Trophoblast cell (in vitro differentiated cells and primary cell): Measurements from ENCODE around the gene RECQL5.

Source experiments
- DNase-seq, 2 donors: peaks; one replicate each; pipeline ENCODE4 v3.0.0-alpha.2; 2016
- H2AFZ ChIP-seq: 2 replicates; pipeline ENCODE4 v1.6.1; 2013; ENCODE audit warnings: low read length, moderate library complexity, mild to moderate bottlenecking; ENCODE audit not compliant: insufficient read depth, poor library complexity
- H2AK5ac ChIP-seq: 2 replicates; pipeline ENCODE4 v1.6.1; 2013; ENCODE audit warnings: mild to moderate bottlenecking, low read length
- H2BK120ac ChIP-seq: 2 replicates; pipeline ENCODE4 v1.6.1; 2013; ENCODE audit warnings: low read length, mild to moderate bottlenecking, moderate library complexity; ENCODE audit not compliant: insufficient read depth, poor library complexity
- H2BK12ac ChIP-seq: 2 replicates; pipeline ENCODE4 v1.6.1; 2013; ENCODE audit warnings: mild to moderate bottlenecking, low read length, moderate library complexity
- H2BK5ac ChIP-seq: 2 replicates; pipeline ENCODE4 v1.6.1; 2013; ENCODE audit warnings: low read length, low read depth, moderate library complexity, mild to moderate bottlenecking; ENCODE audit not compliant: poor library complexity
- H3K14ac ChIP-seq: 2 replicates; pipeline ENCODE4 v1.6.1; 2013; ENCODE audit warnings: mild to moderate bottlenecking, low read length
- H3K18ac ChIP-seq: 2 replicates; pipeline ENCODE4 v1.6.1; 2013; ENCODE audit warnings: mild to moderate bottlenecking, low read length
- H3K23ac ChIP-seq: 2 replicates; pipeline ENCODE4 v1.6.1; 2013; ENCODE audit warnings: low read length
- H3K27ac ChIP-seq: 2 replicates; pipeline ENCODE4 v1.5.1; 2013; ENCODE audit warnings: low read depth, mild to moderate bottlenecking, inconsistent platforms, low read length, moderate library complexity
- H3K27me3 ChIP-seq: 2 replicates; pipeline ENCODE4 v1.6.1; 2013; ENCODE audit warnings: inconsistent platforms, mild to moderate bottlenecking, low read length, moderate library complexity; ENCODE audit not compliant: insufficient read depth
- H3K36me3 ChIP-seq, 2 experiments: 1 replicate in 1 of 2; 2 replicates in 1 of 2; pipeline ENCODE4 v1.6.1; 2013; ENCODE audit warnings: low read length in 2 of 2, mild to moderate bottlenecking in 2 of 2, moderate library complexity in 1 of 2; ENCODE audit not compliant: insufficient read depth in 2 of 2, control insufficient read depth in 1 of 2
- H3K4ac ChIP-seq: 2 replicates; pipeline ENCODE4 v1.6.1; 2013; ENCODE audit warnings: low read depth, mild to moderate bottlenecking, low read length, moderate library complexity
- H3K4me1 ChIP-seq, 2 experiments: 1 replicate in 1 of 2; 2 replicates in 1 of 2; pipeline ENCODE4 v1.6.1; 2013; ENCODE audit warnings: low read length in 2 of 2, mild to moderate bottlenecking in 2 of 2, moderate library complexity in 1 of 2; ENCODE audit not compliant: insufficient read depth in 2 of 2, control insufficient read depth in 1 of 2
- H3K4me2 ChIP-seq: 2 replicates; pipeline ENCODE4 v1.6.1; 2013; ENCODE audit warnings: inconsistent platforms, mild to moderate bottlenecking, low read length, moderate library complexity
- H3K4me3 ChIP-seq: 2 replicates; pipeline ENCODE4 v1.5.1; 2013; ENCODE audit warnings: mild to moderate bottlenecking, low read depth, low read length, inconsistent platforms
- H3K79me1 ChIP-seq: one replicate; pipeline ENCODE4 v1.6.1; 2013; ENCODE audit warnings: low read length
- H3K79me2 ChIP-seq: 2 replicates; pipeline ENCODE4 v1.6.1; 2013; ENCODE audit warnings: low read length, mild to moderate bottlenecking; ENCODE audit not compliant: control insufficient read depth, insufficient read depth, poor library complexity
- H3K9ac ChIP-seq: 2 replicates; pipeline ENCODE4 v1.6.1; 2013; ENCODE audit warnings: mild to moderate bottlenecking, low read length
- H3K9me3 ChIP-seq: 2 replicates; pipeline ENCODE4 v1.6.1; 2013; ENCODE audit warnings: low read depth, mild to moderate bottlenecking, control low read depth, inconsistent platforms, low read length; ENCODE audit not compliant: insufficient read depth
- H4K12ac ChIP-seq: 2 replicates; pipeline ENCODE4 v1.6.1; 2013; ENCODE audit warnings: low read depth, mild to moderate bottlenecking, low read length, moderate library complexity
- H4K8ac ChIP-seq: 2 replicates; pipeline ENCODE4 v1.6.1; 2013; ENCODE audit warnings: low read depth, mild to moderate bottlenecking, low read length, moderate library complexity
- H4K91ac ChIP-seq: one replicate; pipeline ENCODE4 v1.6.1; 2013; ENCODE audit warnings: low read depth, mild to moderate bottlenecking, low read length, moderate library complexity
- WGBS: extraction: QIAGEN DNeasy Blood & Tissue Kit; methylation state at CpG from one replicate; pipeline ENCODE4 v1.1.7; 2013; ENCODE audit warnings: missing lambda C conversion rate; ENCODE audit not compliant: insufficient read length, insufficient coverage; ENCODE audit errors: extremely low coverage; 5-methylcytosine and 5-hydroxymethylcytosine counted together

The RECQL5 gene

GRCh38 chr17:75650874-75651273 is 16.1 kb downstream of the RECQL5 start:
- Histone ChIP-seq H3K79me2 (peaks cover under 1% of the 10 kb centered on the region), H2BK5ac (no peak overlapping the region), H3K79me1 (peaks cover 8% of the 10 kb centered on the region), H3K9ac (no peak overlapping the region), H3K4me2 (no peak overlapping the region), H3K27ac (no peak overlapping the region), H4K12ac (no peak overlapping the region), H3K18ac (no peak overlapping the region), H2BK120ac (no peak overlapping the region), H3K27me3 (no peaks in the 10 kb centered on the region), H4K8ac (no peak overlapping the region), H2BK12ac (no peak overlapping the region), H4K91ac (peak overlapping the region; percentile 16), H3K4me3 (no peak overlapping the region), H3K14ac (no peak overlapping the region), H3K36me3 (peaks cover 14 to 22% of the 10 kb centered on the region in 2 experiments), H2AK5ac (no peak overlapping the region), H3K4me1 (peaks cover 12 to 13% of the 10 kb centered on the region in 2 experiments), H3K9me3 (no peaks in the 10 kb centered on the region), H3K4ac (no peak overlapping the region), H2AFZ (no peak overlapping the region), H3K23ac (no peak overlapping the region)
- DNase-seq: no peak
- WGBS: no CpG with 5 or more reads among the region's 7 CpGs

- H2AK5ac ChIP-seq: no peak overlapping the region
- H3K18ac ChIP-seq: no peak overlapping the region
- no peaks in the 10 kb centered on the region for H3K9me3 ChIP-seq
- H4K12ac ChIP-seq: no peak overlapping the region
- H3K4me1 ChIP-seq: peaks cover 16 to 21% of the 10 kb centered on the region in 2 experiments
- H3K14ac ChIP-seq: no peak overlapping the region
- H2BK120ac ChIP-seq: no peak overlapping the region
- H4K8ac ChIP-seq: no peak overlapping the region
- no peak overlapping the region for H4K91ac ChIP-seq
- no peak overlapping the region for H2AFZ ChIP-seq
- no peaks in the 10 kb centered on the region for H3K27me3 ChIP-seq
- no peak overlapping the region for H3K23ac ChIP-seq
- no peak overlapping the region for H3K27ac ChIP-seq
- peaks cover 2% of the 10 kb centered on the region for H3K79me2 ChIP-seq
- no peak overlapping the region for H2BK5ac ChIP-seq
- no peak for DNase-seq
- peaks cover 11% of the 10 kb centered on the region for H3K79me1 ChIP-seq
- H2BK12ac ChIP-seq: peak overlapping the region; percentile 16
- peaks cover 14 to 22% of the 10 kb centered on the region in 2 experiments for H3K36me3 ChIP-seq
- no peak overlapping the region for H3K4ac ChIP-seq
- no peak overlapping the region for H3K9ac ChIP-seq
- no peak overlapping the region for H3K4me3 ChIP-seq
- WGBS: no CpG with 5 or more reads among the region's 6 CpGs
- H3K4me2 ChIP-seq: no peak overlapping the region
Observed at GRCh38 chr17:75649687-75650086, 17.3 kb downstream of the RECQL5 start.

- Histone ChIP-seq H3K36me3 (peaks cover 14 to 22% of the 10 kb centered on the region in 2 experiments), H2BK12ac (no peak overlapping the region), H3K27ac (no peak overlapping the region), H3K4ac (no peak overlapping the region), H3K79me1 (peaks cover 20% of the 10 kb centered on the region), H3K4me2 (no peak overlapping the region), H2AFZ (no peak overlapping the region), H2BK5ac (no peak overlapping the region), H3K14ac (no peak overlapping the region), H4K91ac (no peak overlapping the region), H3K9ac (no peak overlapping the region), H3K4me1 (peaks cover 26 to 29% of the 10 kb centered on the region in 2 experiments), H4K8ac (no peak overlapping the region), H3K18ac (no peak overlapping the region), H3K4me3 (no peak overlapping the region), H2BK120ac (no peak overlapping the region), H4K12ac (no peak overlapping the region), H3K79me2 (peaks cover 2% of the 10 kb centered on the region), H3K23ac (no peak overlapping the region), H3K9me3 (no peaks in the 10 kb centered on the region), H2AK5ac (no peak overlapping the region), H3K27me3 (no peaks in the 10 kb centered on the region)
- no CpG with 5 or more reads among the region's 7 CpGs for WGBS
- DNase-seq: no peak
Observed at GRCh38 chr17:75647921-75648320, 19.0 kb downstream of the RECQL5 start.

DNA sequence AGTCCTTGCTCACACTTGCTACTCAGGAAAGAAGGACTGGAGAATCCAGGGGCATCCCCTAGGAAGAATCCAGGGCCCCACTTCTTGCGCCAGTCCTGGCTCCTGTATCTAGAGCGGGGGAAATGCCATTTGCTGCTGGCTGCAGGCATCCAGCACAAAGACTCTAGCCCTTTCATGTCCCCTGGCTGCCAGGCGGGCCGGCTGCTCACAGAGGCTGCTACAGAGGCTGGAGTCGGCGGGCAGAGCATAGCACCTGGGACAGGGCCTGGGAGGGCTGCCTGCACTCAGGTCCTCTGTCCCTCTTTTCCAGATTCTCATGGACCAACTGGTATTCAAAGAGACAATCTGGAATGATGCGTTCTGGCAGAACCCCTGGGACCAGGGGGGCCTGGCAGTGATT is 19.9 kb downstream of the RECQL5 start:
- Histone ChIP-seq H2AK5ac (no peak overlapping the region), H3K4ac (no peak overlapping the region), H3K14ac (no peak overlapping the region), H3K79me1 (peaks cover 24% of the 10 kb centered on the region), H3K4me1 (peaks cover 32 to 36% of the 10 kb centered on the region in 2 experiments), H4K8ac (no peak overlapping the region), H3K9ac (no peak overlapping the region), H3K4me2 (no peak overlapping the region), H3K27me3 (no peaks in the 10 kb centered on the region), H2BK120ac (peak overlapping the region; percentile 4), H3K79me2 (peaks cover 2% of the 10 kb centered on the region), H3K9me3 (no peaks in the 10 kb centered on the region), H4K12ac (no peak overlapping the region), H4K91ac (peak overlapping the region; percentile 72), H2BK5ac (no peak overlapping the region), H3K27ac (peak overlapping the region; percentile 98), H3K4me3 (no peak overlapping the region), H3K23ac (no peak overlapping the region), H3K18ac (no peak overlapping the region), H2BK12ac (peak overlapping the region; percentile 1), H3K36me3 (peaks cover 11 to 18% of the 10 kb centered on the region in 2 experiments), H2AFZ (no peak overlapping the region)
- peak in 1 of 2 donors; percentile 56 for DNase-seq
- WGBS: no CpG with 5 or more reads among the region's 7 CpGs
